ENCODE results near the gene LUZP1. TPM values are rescaled to one million over a fixed set of nuclear protein-coding genes. Genes with fewer than 3 reads are reported as not detected.
"Not testable (repeated sequence)": the region's sequence is repeated elsewhere in the genome, so short reads cannot be mapped to it uniquely, and the experiment has no call there.

Gene LUZP1
- total RNA-seq, 1 donor from 2014 or later: 18.6 TPM

- intact Hi-C loops (cut with micrococcal nuclease): not testable (repeated sequence)
Observed at GRCh38 chr1:23188936-23189452, 20.3 kb upstream of the LUZP1 start.

- intact Hi-C loops (cut with micrococcal nuclease): no loop called here
Observed at GRCh38 chr1:23188434-23188884, 19.8 kb upstream of the LUZP1 start.

GRCh38 chr1:23187637-23188036 lies 19.0 kb upstream of the LUZP1 start:
- intact Hi-C loops (cut with micrococcal nuclease): no loop called here

GRCh38 chr1:23185381-23185780 lies 16.7 kb upstream of the LUZP1 start:
- intact Hi-C loops (cut with micrococcal nuclease): no loop called here

GRCh38 chr1:23184212-23184934 lies 15.7 kb upstream of the LUZP1 start:
- intact Hi-C loops (cut with micrococcal nuclease): loop anchor here (1.0 kb wide), 2 partner anchors 86 to 208 kb away; no protein-coding TSS in a partner anchor

GRCh38 chr1:23179862-23180261 lies 11.2 kb upstream of the LUZP1 start:
- intact Hi-C loops (cut with micrococcal nuclease): no loop called here

GRCh38 chr1:23178950-23179349 lies 10.3 kb upstream of the LUZP1 start:
- intact Hi-C loops (cut with micrococcal nuclease): no loop called here

- intact Hi-C loops (cut with micrococcal nuclease): no loop called here
Observed at GRCh38 chr1:23178414-23178813, 9.8 kb upstream of the LUZP1 start.

GRCh38 chr1:23177438-23178380 lies 9.1 kb upstream of the LUZP1 start:
- intact Hi-C loops (cut with micrococcal nuclease): no loop called here

GRCh38 chr1:23177031-23177430 lies 8.4 kb upstream of the LUZP1 start:
- intact Hi-C loops (cut with micrococcal nuclease): no loop called here

GRCh38 chr1:23174426-23175110 lies 5.9 kb upstream of the LUZP1 start:
- intact Hi-C loops (cut with micrococcal nuclease): no loop called here

GRCh38 chr1:23171181-23171755 lies 2.6 kb upstream of the LUZP1 start:
- intact Hi-C loops (cut with micrococcal nuclease): no loop called here

GRCh38 chr1:23169727-23170335 lies 1.2 kb upstream of the LUZP1 start:
- intact Hi-C loops (cut with micrococcal nuclease): loop anchor here (10.0 kb wide), 1 partner anchor 385 kb away; the partner anchor contains the start of gene ID3

- intact Hi-C loops (cut with micrococcal nuclease): loop anchor here (10.0 kb wide), 1 partner anchor 386 kb away; the partner anchor contains the start of gene ID3
Observed at GRCh38 chr1:23169195-23169575, 529 bp upstream of the LUZP1 start.

- intact Hi-C loops (cut with micrococcal nuclease): loop anchor here (10.0 kb wide), 1 partner anchor 387 kb away; the partner anchor contains the start of gene ID3
Observed at GRCh38 chr1:23168079-23168444, 594 bp downstream of the LUZP1 start.

GRCh38 chr1:23167353-23168078 lies 1.1 kb downstream of the LUZP1 start:
- intact Hi-C loops (cut with micrococcal nuclease): loop anchor here (10.0 kb wide), 1 partner anchor 387 kb away; the partner anchor contains the start of gene ID3

- intact Hi-C loops (cut with micrococcal nuclease): loop anchor here (10.0 kb wide), 1 partner anchor 388 kb away; the partner anchor contains the start of gene ID3
Observed at GRCh38 chr1:23166854-23167253, 1.8 kb downstream of the LUZP1 start.

GRCh38 chr1:23163395-23163794 lies 5.3 kb downstream of the LUZP1 start:
- intact Hi-C loops (cut with micrococcal nuclease): loop anchor here (10.0 kb wide), 1 partner anchor 391 kb away; the partner anchor contains the start of gene ID3

Measured in T-helper 2 cell treated with Interferon-gamma antibody and Interleukin-4, amounts not matched to agents 100 ng/mL and 5 ng/mL, for 36 hours (primary cell).